HG03064 (cell line): Measurements from ENCODE around the gene GALM.
"Not testable (repeated sequence)": the region's sequence is repeated elsewhere in the genome, so short reads cannot be mapped to it uniquely, and the experiment has no call there.

Experiments used
- ATAC-seq: cut with Tn5 transposase; IDR thresholded peaks from one replicate; pipeline ENCODE4 v1.9.1; 2021; ENCODE audit warnings: low read depth; ENCODE audit not compliant: unreplicated experiment

Gene GALM

GRCh38 chr2:38755891-38756290 is 90.0 kb downstream of the GALM start:
- not testable (repeated sequence) for ATAC-seq

- no peak for ATAC-seq
Measured at GRCh38 chr2:38763228-38763627, 97.3 kb downstream of the GALM start.

DNA sequence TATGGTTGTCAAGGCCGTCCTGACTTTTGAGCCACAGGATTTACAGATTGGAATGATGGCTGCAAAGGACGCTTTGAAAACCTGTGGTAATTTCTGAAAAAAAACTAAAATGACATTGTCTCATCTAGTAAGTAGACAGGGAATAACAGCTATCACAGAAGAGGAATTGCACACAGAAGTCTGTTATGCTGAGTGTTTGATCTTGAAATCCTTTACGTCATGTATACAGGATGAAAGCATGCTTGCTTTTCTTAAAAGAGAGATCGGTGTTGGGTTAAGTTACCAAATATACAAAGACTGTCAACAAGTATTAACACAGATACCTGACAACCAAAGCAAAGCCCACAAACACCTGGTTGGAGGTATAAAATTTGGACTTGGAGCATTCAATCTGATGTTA is 97.8 kb downstream of the GALM start:
- no peak for ATAC-seq

DNA sequence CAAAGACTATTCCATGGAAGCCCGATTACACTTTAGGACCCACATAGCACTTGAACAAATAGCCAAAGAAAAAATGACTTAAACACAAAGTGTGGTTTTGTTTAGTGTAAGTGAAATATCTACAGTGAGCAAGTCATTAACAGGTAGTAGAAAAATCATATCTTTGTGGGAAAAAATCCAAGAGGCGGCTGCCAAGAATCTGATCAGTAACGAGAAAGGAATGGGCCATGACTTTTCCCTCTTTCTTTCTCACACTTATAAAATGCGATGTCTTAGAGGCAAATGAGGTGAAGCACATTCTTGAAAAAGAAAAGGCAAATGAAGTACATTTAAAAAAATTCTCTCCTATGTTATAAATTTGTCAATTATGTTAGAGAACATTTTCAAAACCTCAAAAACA is 99.2 kb downstream of the GALM start:
- ATAC-seq, result no peak

DNA sequence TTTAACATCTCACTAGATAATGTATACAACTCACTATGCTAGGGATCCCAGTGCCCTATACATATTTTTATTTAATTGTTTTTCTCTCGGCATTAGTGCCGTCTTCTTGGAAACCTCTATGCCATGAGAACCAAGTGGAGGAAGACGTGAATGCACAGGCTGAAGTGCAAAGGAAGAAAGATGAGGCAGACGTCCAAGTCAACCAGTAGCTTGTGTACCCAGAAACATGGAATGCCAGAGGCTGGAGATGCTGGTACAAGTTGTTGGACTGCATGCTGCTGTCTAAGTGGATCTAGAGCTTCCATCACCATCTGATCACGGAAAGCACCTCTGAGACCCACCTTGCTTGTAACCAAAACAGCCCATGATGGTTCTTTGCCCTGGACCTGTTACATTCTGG is 99.6 kb downstream of the GALM start:
- no peak for ATAC-seq

GRCh38 chr2:38771632-38772031 is 105.7 kb downstream of the GALM start:
- no peak for ATAC-seq

DNA sequence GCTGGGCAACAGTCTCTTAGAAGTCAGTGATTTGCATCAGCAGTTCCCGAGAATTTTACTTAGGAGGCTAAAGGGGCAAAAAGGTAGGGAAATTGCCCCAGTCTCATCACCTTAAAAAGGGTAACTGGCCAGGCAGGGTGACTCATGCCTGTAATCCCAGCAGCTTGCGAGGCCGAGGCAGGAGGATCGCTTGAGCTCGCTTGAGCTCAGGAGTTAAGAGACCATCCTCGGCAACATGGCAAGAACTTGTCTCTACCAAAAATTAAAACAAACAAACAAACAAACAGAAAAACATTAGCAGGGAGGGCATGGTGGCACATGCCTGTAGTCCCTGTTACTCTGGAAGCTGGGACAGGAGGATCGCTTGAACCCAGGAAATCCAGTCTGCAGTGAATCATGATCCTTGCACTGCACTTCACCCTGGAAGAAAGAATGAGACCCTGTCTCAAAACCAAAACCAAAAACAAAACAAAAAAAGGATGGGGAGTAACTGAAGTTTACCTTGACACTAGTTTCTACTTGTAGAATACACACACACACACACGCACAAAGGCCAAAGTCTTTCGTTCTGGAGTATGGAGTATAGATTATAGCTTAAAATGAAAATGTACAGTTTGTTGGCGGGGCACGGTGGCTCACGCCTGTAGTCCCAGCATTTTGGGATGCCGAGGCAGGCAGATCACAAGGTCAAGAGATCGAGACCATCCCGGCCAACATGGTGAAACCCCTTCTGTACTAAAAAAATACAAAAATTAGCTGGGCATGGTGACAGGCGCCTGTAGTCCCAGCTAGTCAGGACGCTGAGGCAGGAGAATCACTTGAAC is 109.4 kb downstream of the GALM start:
- ATAC-seq, result no peak

- ATAC-seq, result no peak
Measured at GRCh38 chr2:38775921-38776225, 110.0 kb downstream of the GALM start.

GRCh38 chr2:38776531-38776930 is 110.6 kb downstream of the GALM start:
- no peak for ATAC-seq

GRCh38 chr2:38778687-38779082 is 112.8 kb downstream of the GALM start:
- ATAC-seq, result no peak

GRCh38 chr2:38783586-38783985 is 117.7 kb downstream of the GALM start:
- ATAC-seq, result no peak
